KMS-11 (cell line): ENCODE results near the gene ANKS4B.

ENCODE experiments used
- H2AFZ ChIP-seq: fragments of 200-600 bp; sonication (generic); 2 replicates; pipeline ENCODE4 v1.6.1; 2016; ENCODE audit warnings: antibody characterized with exemption, mixed run types, low read depth
- H3K27ac ChIP-seq: fragments of 200-600 bp; sonication (generic); 2 replicates; pipeline ENCODE4 v1.6.1; 2016; ENCODE audit warnings: mild to moderate bottlenecking, mixed run types
- H3K27me3 ChIP-seq: fragments of 200-600 bp; sonication (generic); 2 replicates; pipeline ENCODE4 v1.6.1; 2017; ENCODE audit warnings: mild to moderate bottlenecking, low read depth, mixed run types, moderate library complexity; ENCODE audit not compliant: insufficient read depth
- H3K36me3 ChIP-seq: fragments of 200-600 bp; sonication (generic); 2 replicates; pipeline ENCODE4 v1.6.1; 2017; ENCODE audit warnings: mild to moderate bottlenecking, mixed run types; ENCODE audit not compliant: insufficient read depth
- H3K4me1 ChIP-seq: fragments of 200-600 bp; sonication (generic); 2 replicates; pipeline ENCODE4 v1.6.1; 2016; ENCODE audit warnings: mild to moderate bottlenecking, low read depth, mixed run types; ENCODE audit not compliant: poor library complexity, severe bottlenecking
- H3K4me2 ChIP-seq: fragments of 200-600 bp; sonication (generic); 2 replicates; pipeline ENCODE4 v1.7.0; 2016; ENCODE audit warnings: mild to moderate bottlenecking, mixed run types
- H3K4me3 ChIP-seq: fragments of 200-600 bp; sonication (generic); IDR thresholded peaks from 2 replicates; pipeline ENCODE4 v1.6.1; 2017; ENCODE audit warnings: low read depth, low read length, mixed read lengths; ENCODE audit not compliant: insufficient read depth
- H3K79me2 ChIP-seq: fragments of 200-600 bp; sonication (generic); 2 replicates; pipeline ENCODE4 v1.6.1; 2016; ENCODE audit warnings: low read depth, mixed run types; ENCODE audit not compliant: insufficient read depth
- H3K9ac ChIP-seq: fragments of 200-600 bp; sonication (generic); 2 replicates; pipeline ENCODE4 v1.6.1; 2016; ENCODE audit warnings: mild to moderate bottlenecking, mixed run types
- H4K20me1 ChIP-seq: fragments of 200-600 bp; sonication (generic); 2 replicates; pipeline ENCODE4 v1.6.1; 2016; ENCODE audit warnings: mild to moderate bottlenecking, mixed run types; ENCODE audit not compliant: insufficient read depth
- TF ChIP-seq, protein P1 (sequence below): fragments of 200-600 bp; sonication (generic); conservative IDR thresholded peaks from 2 replicates; pipeline ENCODE4 v1.6.1; 2017; ENCODE audit warnings: low read depth, mild to moderate bottlenecking, antibody characterized with exemption, low read length, moderate library complexity, mixed read lengths

Gene ANKS4B, protein sequence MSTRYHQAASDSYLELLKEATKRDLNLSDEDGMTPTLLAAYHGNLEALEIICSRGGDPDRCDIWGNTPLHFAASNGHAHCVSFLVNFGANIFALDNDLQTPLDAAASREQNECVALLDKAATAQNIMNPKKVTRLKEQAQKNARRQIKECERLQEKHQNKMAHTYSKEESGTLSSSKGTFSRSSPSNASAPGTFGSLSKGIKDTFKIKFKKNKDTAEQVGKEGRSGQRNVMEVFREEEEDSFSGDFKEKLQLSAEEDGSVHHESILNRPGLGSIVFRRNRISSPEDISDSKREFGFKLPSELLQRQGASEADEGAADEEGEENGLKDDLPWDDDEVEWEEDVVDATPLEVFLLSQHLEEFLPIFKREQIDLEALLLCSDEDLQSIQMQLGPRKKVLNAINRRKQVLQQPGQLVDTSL

DNA sequence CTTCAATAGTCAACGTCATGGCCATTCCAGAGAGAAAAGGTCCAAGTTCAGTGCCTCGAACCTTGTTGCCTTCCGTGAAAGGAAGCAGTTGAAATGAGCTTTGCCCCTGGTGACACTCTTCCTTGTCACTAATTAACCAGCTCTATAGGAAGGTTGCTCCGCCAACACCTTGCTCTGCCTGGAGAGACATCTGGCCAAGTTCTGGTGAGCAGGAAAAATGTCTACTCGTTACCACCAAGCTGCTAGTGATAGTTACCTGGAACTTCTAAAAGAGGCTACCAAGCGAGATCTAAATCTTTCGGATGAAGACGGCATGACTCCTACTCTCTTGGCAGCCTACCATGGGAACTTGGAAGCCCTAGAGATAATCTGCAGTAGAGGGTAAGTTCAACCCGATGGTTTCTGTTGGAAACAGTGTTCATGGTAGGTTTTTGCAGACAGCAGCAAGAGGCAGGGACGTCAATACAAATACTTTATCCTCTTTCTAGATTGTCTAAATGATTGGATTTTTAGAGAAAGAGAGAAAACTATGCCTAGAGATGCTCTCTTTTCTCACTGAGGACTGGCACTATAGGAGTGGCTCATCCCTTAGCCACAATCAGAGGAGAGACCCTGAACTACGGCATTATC, at the start of gene ANKS4B:
TSS of gene ANKS4B (plus strand) at position 179 of the 630 bp plus-strand sequence. CDS start at position 218, 39 bp downstream.
- H3K27me3 ChIP-seq = no peaks in the 10 kb centered on the region
- no peak within 1 kb of the TSS for H3K9ac ChIP-seq
- no peak within 1 kb of the TSS for H3K4me2 ChIP-seq
- H4K20me1 ChIP-seq = no peaks in the 10 kb centered on the region
- TF ChIP-seq, protein P1, sequence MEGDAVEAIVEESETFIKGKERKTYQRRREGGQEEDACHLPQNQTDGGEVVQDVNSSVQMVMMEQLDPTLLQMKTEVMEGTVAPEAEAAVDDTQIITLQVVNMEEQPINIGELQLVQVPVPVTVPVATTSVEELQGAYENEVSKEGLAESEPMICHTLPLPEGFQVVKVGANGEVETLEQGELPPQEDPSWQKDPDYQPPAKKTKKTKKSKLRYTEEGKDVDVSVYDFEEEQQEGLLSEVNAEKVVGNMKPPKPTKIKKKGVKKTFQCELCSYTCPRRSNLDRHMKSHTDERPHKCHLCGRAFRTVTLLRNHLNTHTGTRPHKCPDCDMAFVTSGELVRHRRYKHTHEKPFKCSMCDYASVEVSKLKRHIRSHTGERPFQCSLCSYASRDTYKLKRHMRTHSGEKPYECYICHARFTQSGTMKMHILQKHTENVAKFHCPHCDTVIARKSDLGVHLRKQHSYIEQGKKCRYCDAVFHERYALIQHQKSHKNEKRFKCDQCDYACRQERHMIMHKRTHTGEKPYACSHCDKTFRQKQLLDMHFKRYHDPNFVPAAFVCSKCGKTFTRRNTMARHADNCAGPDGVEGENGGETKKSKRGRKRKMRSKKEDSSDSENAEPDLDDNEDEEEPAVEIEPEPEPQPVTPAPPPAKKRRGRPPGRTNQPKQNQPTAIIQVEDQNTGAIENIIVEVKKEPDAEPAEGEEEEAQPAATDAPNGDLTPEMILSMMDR = no peak
- H3K27ac ChIP-seq = no peak within 1 kb of the TSS
- no peaks in the 10 kb centered on the region for H3K79me2 ChIP-seq
- H2AFZ ChIP-seq = no peak within 1 kb of the TSS
- H3K4me3 ChIP-seq = no peak within 1 kb of the TSS
- H3K4me1 ChIP-seq = no peaks in the 10 kb centered on the region
- H3K36me3 ChIP-seq = no peaks in the 10 kb centered on the region

GRCh38 chr16:21183995-21184394, 49.5 kb upstream of the ANKS4B start:
- H3K4me2 ChIP-seq = no peak overlapping the region
- no peak overlapping the region for H3K27ac ChIP-seq
- H3K36me3 ChIP-seq = no peaks in the 10 kb centered on the region

DNA sequence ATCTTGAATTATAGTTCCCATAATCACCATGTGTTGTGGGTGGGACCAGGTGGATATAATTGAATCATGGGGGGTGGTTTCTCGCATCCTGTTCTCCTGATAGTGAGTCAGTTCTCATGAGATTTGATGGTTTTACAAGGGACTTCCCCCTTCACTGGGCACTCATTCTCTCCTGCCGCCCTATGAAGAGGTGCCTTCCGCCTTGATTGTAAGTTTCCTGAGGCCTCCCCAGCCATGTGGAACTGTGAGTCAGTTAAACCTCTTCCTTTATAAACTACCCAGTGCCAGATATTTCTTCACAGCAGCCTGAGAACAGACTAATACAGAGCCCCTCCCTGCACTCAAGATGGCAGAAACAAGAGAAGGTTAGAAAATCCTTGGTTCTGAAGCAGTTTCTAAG, 48.7 kb upstream of the ANKS4B start:
- TF ChIP-seq, protein P1 = no peak
- Histone ChIP-seq H3K4me1 (no peaks in the 10 kb centered on the region), H3K27ac (no peak overlapping the region), H3K4me3 (no peak overlapping the region), H3K79me2 (no peaks in the 10 kb centered on the region), H4K20me1 (no peaks in the 10 kb centered on the region), H3K9ac (no peak overlapping the region), H3K27me3 (no peaks in the 10 kb centered on the region), H3K4me2 (no peak overlapping the region), H2AFZ (no peak overlapping the region), H3K36me3 (no peaks in the 10 kb centered on the region)

More at GRCh38 chr16:21183995-21184394, 49.5 kb upstream of the ANKS4B start:
- no peaks in the 10 kb centered on the region for H4K20me1 ChIP-seq
- no peaks in the 10 kb centered on the region for H3K27me3 ChIP-seq
- H3K79me2 ChIP-seq = no peaks in the 10 kb centered on the region
- H3K4me1 ChIP-seq = no peaks in the 10 kb centered on the region
- TF ChIP-seq, protein P1 = no peak
- no peak overlapping the region for H3K9ac ChIP-seq
- no peak overlapping the region for H2AFZ ChIP-seq
- H3K4me3 ChIP-seq = no peak overlapping the region

GRCh38 chr16:21185659-21186325, 47.7 kb upstream of the ANKS4B start:
- H4K20me1 ChIP-seq = no peaks in the 10 kb centered on the region
- TF ChIP-seq, protein P1 = no peak
- H3K27ac ChIP-seq = no peak overlapping the region
- H3K4me2 ChIP-seq = no peak overlapping the region
- no peaks in the 10 kb centered on the region for H3K4me1 ChIP-seq
- H3K27me3 ChIP-seq = no peaks in the 10 kb centered on the region
- no peak overlapping the region for H3K9ac ChIP-seq
- H3K4me3 ChIP-seq = no peak overlapping the region
- H3K36me3 ChIP-seq = no peaks in the 10 kb centered on the region
- H2AFZ ChIP-seq = no peak overlapping the region
- no peaks in the 10 kb centered on the region for H3K79me2 ChIP-seq
